Panc1 (cell line): ENCODE data around the gene NRROS.

Source experiments
- CTCF ChIP-seq: fragments of 450-650 bp; IDR thresholded peaks from 2 replicates; pipeline ENCODE4 v1.5.1; 2017; ENCODE audit warnings: mild to moderate bottlenecking
- TCF7L2 ChIP-seq: IDR thresholded peaks from 2 replicates; pipeline ENCODE4 v1.6.1; 2011; ENCODE audit warnings: mild to moderate bottlenecking, low read depth, low read length, inconsistent platforms

- TF ChIP-seq CTCF (no peak), TCF7L2 (no peak)
Observed at GRCh38 chr3:196707566-196707965, 68.1 kb downstream of the NRROS start.
